Measurements from ENCODE around the gene PLN.
A peak's percentile ranks its signal among the peaks of the same experiment; 100 is the strongest.

PLN gene

DNA sequence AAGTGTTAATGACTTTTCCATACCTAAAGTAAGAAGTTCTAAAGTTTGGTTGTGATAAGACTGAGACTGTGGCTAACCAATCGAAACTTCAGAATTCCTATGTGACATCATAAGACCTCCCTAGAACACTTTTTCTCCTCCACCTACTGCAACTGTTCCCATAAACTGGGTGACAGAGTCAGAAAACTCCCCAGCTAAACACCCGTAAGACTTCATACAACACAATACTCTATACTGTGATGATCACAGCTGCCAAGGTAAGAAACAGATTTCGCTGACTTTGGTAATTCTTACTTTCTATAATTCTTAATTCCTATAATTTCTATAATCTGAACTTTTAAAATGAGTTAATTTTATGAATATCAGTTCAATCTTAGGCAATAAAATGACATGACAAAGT is at the start of gene PLN:
Gene PLN, plus strand, starts transcription at position 161 of the 400 bp plus-strand sequence. CDS start 10,626 bp downstream, outside the sequence.
- no peak for DNase-seq

DNA sequence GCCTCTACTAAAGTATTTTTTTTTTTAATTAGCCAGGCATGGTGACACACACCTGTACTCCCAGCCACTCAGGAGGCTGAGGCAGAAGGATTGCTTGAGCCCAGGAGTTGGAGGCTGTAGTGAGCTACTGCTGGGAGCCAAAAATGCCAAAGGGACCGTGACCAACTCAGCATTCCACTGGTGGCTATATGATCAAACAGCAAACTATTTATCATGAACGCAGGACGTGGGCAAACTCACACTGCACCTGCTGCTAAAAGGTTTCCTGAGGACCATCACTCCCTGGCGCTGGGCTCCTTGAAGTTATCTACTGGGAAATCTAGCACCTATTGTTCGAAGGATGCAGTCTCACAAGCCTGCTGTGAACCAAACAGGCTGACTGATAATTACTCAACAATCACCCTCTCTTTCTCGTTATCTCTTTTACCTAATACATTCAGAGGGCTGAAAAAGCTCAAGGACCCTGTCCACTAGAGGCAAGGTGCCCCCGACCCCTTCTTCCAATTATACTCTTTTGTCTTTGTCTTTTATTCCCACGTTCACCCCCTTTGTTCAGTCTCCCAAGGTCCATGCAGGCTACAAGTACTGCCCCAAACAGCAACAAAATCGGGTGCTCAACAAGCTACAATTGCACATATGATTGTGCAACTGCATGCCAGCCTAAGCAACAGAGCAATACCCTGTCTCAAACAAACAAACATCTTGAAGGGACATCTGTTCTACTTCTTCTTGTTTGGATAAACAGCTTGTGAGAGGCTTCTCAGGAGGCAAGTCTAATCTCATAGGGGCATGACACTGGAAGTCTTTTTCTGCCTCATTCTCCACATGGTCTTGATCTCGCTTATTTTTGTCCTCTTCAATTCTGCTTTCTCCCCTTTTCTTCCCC is 47.7 kb upstream of the PLN start:
- DNase-seq, result no peak

DNA sequence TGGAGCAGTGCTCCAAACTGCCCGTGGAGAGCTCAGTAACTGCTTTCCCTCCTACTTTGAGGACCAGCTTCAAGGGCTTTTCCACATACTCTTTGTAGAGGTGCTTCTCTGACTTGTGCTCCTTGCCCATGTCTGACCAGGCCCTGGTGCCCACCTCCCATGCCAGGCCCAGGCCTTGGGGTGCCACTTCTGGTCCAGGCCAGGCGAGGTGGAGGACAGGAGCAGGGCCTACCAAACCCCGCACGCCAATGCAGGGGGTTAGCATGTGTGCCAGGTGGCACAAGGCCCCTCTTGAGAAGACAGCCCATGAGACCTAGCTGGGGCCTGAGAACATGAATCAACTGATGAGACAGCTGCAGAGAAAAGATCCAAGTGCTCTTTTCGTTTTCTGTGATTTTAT is 47.0 kb upstream of the PLN start:
- DNase-seq, result no peak

GRCh38 chr6:118501765-118502164 is 46.3 kb upstream of the PLN start:
- DNase-seq, result no peak

DNA sequence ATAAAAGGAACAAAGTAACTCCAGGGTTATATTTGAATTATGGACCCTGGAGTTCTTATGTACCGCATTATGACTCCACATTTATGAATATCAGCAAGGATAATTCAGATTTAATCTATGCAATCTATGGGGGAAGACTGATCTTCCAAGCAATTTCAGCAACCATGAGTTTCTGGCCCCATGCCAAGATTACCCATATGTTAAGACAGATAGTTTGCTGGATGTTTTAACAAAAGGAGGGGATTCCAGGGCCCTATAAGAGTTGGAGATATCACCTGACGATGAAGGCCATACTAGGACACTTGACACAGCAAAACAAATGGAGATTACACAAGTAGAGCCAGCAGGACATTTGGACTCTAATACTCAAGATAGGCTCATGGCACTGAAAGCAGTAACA is 45.9 kb upstream of the PLN start:
- DNase-seq, result no peak

GRCh38 chr6:118504611-118505010 is 43.5 kb upstream of the PLN start:
- no peak for DNase-seq

DNA sequence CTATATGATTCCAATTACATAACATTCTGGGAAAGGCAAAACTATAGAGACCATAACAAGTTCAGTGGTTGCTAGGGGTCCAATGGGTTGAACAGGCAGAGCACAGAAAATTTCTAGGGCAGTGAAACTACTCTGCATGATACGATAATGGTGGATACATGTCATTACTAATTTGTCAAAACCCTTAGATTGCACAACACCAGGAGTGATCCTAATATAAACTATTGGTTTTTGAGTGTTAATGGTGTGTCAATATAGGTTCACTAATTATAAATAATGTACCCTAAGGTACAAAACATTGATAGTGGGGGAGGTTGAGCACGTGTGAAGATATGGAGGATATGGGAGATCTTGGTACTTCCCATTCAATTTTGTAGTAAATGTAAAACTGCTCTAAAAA is 42.4 kb upstream of the PLN start:
- no peak for DNase-seq

GRCh38 chr6:118506071-118506638 is 41.9 kb upstream of the PLN start:
- DNase-seq, result no peak

GRCh38 chr6:118507636-118508035 is 40.5 kb upstream of the PLN start:
- no peak for DNase-seq

GRCh38 chr6:118509009-118509617 is 39.0 kb upstream of the PLN start:
- DNase-seq, result no peak

GRCh38 chr6:118511930-118512715 is 36.0 kb upstream of the PLN start:
- DNase-seq, result no peak

DNA sequence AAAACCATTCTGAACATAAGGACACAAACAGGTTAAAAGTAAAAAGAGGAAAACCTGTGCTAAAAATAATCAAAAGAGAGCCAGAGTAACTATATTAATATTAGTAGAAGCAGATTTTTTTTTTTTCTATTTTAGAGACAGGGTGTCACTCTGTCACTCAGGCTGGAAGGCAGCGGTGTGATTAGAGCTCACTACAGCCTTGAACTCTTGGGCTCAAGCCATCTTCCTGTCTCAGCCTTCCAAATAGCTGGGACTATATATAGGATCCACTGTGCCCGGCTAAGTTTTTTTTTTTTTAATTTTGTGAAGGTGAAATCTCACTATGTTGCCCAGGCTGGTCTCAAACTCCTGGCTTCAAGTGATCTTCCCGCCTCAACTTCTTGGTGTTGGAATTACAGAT is 33.4 kb upstream of the PLN start:
- DNase-seq, result no peak

DNA sequence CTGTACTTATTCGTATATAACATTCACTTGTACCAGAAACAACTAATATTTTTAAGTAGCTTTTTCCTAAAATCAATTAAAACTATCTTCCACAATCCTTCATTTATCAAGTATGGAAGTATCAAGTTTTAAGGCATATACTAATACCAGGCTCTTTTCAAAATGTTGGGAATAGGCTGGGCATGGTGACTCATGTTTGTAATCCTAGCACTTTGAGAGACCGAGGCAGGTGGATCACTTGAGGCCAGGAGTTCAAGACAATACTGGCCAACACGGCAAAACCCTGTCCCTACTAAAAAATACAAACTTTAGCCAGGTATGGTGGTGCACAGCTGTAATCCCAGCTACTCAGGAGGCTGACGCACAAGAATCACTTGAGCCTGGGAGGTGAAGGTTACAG is 25.7 kb upstream of the PLN start:
- DNase-seq, result no peak

DNA sequence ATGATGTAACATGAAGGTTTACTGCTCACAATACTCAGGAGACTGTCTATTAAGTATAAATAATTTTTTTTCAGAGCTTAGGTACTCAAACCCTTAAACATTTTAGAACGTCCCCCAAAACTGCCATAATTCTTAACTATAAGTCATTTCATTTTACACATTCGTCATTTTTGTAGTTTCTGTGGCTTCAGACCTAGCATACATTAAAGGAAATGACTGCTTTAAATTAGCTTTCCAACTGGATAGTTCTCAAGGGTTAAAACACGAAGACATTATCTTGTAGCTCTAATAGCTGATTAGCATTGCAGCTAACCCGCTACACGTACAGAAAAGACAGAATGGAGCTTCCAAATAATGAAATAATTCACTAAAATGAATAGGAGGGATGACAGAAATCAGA is 24.9 kb upstream of the PLN start:
- DNase-seq, result no peak

DNA sequence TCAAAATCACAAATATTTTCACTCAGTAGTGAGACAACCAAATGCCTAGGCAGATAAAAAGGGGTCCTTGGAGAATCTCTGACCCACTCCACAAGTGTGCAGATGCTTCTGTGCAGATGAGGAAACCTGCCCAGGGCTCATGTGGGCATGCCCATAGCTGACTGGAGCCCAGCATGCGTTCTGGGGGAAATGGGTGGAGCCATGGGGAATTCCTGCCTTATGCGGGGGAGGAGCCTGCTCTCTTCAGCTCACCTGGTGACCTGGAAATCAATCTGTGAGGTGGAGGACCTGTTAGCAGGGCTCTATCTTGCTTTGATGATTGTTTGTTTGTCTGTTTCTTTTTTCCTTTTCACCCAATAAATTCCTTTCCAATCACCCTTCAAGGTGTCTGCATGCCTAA is 23.4 kb upstream of the PLN start:
- DNase-seq, result no peak

- no peak for DNase-seq
Measured at GRCh38 chr6:118525913-118526780, 21.9 kb upstream of the PLN start.

GRCh38 chr6:118528129-118528528 is 20.0 kb upstream of the PLN start:
- no peak for DNase-seq

DNA sequence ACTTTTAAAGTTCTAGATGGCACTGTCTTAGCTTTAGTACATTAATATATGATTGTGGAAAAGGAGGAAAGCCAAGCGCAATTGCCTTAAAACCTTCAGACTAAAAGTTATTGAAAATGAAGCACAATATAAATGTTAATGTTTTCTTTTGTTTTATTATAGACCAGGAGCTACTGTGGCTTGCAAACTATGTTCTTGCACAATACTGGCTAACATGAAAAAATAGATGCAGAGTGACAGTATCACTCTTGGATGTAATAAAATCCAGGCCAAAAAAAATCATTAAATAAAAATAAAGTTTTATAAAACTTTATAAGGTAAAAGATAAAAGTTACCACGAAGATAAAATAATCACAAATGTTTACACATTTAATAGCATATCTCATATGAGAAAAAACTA is 18.3 kb upstream of the PLN start:
- DNase-seq, result no peak

- DNase-seq, result no peak
Measured at GRCh38 chr6:118530942-118531341, 17.2 kb upstream of the PLN start.

GRCh38 chr6:118535176-118535844 is 12.8 kb upstream of the PLN start:
- peak; percentile 7 for DNase-seq

GRCh38 chr6:118536478-118536877 is 11.6 kb upstream of the PLN start:
- no peak for DNase-seq

DNA sequence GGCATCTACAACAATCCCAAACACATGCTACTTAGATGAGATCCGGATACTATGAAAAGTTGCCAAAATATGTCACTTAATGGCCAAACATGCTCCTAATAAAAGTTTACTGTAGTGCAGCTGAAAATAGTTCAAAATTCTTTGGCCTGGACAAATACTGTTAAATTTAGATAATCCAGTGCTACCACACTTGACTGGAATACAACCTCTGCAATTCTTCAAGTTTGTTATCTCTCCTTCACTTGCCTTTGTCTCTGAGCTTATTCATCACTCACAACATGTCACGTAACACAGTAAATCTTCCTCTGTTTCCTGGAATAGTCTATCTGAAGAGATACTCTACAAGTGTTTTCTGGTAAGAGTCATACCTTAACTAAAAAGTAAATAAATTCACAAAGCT is 10.5 kb upstream of the PLN start:
- no peak for DNase-seq

Measured in activated CD4-positive, alpha-beta T cell treated with anti-CD3 and anti-CD28 coated beads for 48 hours (primary cell).